DND-41 (cell line): ENCODE results near the gene ZFHX3.

Experiments used
- CTCF ChIP-seq: IDR thresholded peaks from 2 replicates; pipeline ENCODE4 v1.5.1; 2012; ENCODE audit warnings: borderline replicate concordance, low read length, moderate library complexity, mild to moderate bottlenecking; ENCODE audit not compliant: poor library complexity, severe bottlenecking; ENCODE audit errors: extremely low read depth
- EZH2 ChIP-seq: IDR thresholded peaks from 3 replicates; pipeline ENCODE4 v1.6.1; 2012; ENCODE audit warnings: borderline replicate concordance, low read depth, mild to moderate bottlenecking, moderate library complexity, low read length, inconsistent platforms; ENCODE audit not compliant: severe bottlenecking

- TF ChIP-seq EZH2 (no peak), CTCF (no peak)
Measured at GRCh38 chr16:72891291-72892227, 156.4 kb downstream of the ZFHX3 start.
